ENCODE data around the gene NAA35.

- TF ChIP-seq CTCF (IDR thresholded peaks at IDR 0.05; ENCODE audit: insufficient read depth, low read length) (no peak), REST (IDR thresholded peaks at IDR 0.05; ENCODE audit: insufficient replicate concordance, low read depth) (no peak), GABPA (IDR thresholded peaks at IDR 0.05; ENCODE audit: low read depth) (no peak), POLR2AphosphoS5 (IDR thresholded peaks at IDR 0.05; ENCODE audit: low read depth) (no peak), SPI1 (IDR thresholded peaks at IDR 0.05; ENCODE audit: borderline replicate concordance, low read depth) (no peak)
These were observed 104.7 kb downstream of the NAA35 start for GRCh38 chr9:86045654-86046053.

All from HL-60 (cell line).